Spleen (tissue), 11 donors: ENCODE results near the gene TNPO2. TPM values are rescaled to one million over a fixed set of nuclear protein-coding genes. Genes with fewer than 3 reads are reported as not detected.
A peak's percentile ranks its signal among the peaks of the same experiment; 100 is the strongest.

ENCODE experiments used
- DNase-seq: peaks from one replicate; pipeline ENCODE4 v3.0.0-alpha.2; 2020
- H3K27ac ChIP-seq, 8 donors: fragments of 200-600 bp; sonication (generic) in 7 of 8; 1 replicate in 4 of 8; 2 replicates in 4 of 8; pipeline versions ENCODE4 v1.5.0 to v1.8.0; 2016 to 2021; ENCODE audit warnings: inconsistent platforms in 4 of 8, mild to moderate bottlenecking in 4 of 8, moderate library complexity in 1 of 8
- H3K27me3 ChIP-seq, 7 donors: fragments of 200-600 bp; sonication (generic) in 6 of 7; replicated peaks in 1 of 7; 1 replicate in 4 of 7; 2 replicates in 3 of 7; pipeline versions ENCODE4 v1.5.0 to v1.8.0; 2016 to 2021; ENCODE audit warnings: inconsistent platforms in 3 of 7, mild to moderate bottlenecking in 1 of 7
- H3K36me3 ChIP-seq, 6 donors: fragments of 200-600 bp; sonication (generic) in 5 of 6; 1 replicate in 4 of 6; 2 replicates in 2 of 6; pipeline versions ENCODE4 v1.5.0 to v1.8.0; 2016 to 2021; ENCODE audit warnings: inconsistent platforms in 2 of 6
- H3K4me1 ChIP-seq, 6 donors: fragments of 200-600 bp; sonication (generic) in 5 of 6; 1 replicate in 3 of 6; 2 replicates in 3 of 6; pipeline versions ENCODE4 v1.5.0 to v1.8.0; 2016 to 2021; ENCODE audit warnings: inconsistent platforms in 3 of 6
- H3K4me3 ChIP-seq, 8 donors: fragments of 200-600 bp; sonication (generic) in 7 of 8; 1 replicate in 4 of 8; 2 replicates in 4 of 8; pipeline versions ENCODE4 v1.5.0 to v1.8.0; 2016 to 2021; ENCODE audit warnings: inconsistent platforms in 4 of 8, mild to moderate bottlenecking in 4 of 8, moderate library complexity in 2 of 8
- H3K9me3 ChIP-seq, 8 donors: fragments of 200-600 bp; sonication (generic) in 7 of 8; 1 replicate in 4 of 8; 2 replicates in 4 of 8; pipeline versions ENCODE4 v1.5.0 to v1.8.0; 2016 to 2021; ENCODE audit warnings: inconsistent platforms in 4 of 8
- POLR2A ChIP-seq, 3 donors: fragments of 450-650 bp; IDR thresholded peaks; one replicate each; pipeline ENCODE4 v1.5.1; 2017; ENCODE audit warnings: antibody characterized with exemption in 3 of 3, mild to moderate bottlenecking in 1 of 3
- POLR2AphosphoS5 ChIP-seq, 3 donors: sonication (generic); formaldehyde crosslinking; IDR thresholded peaks; one replicate each; pipeline ENCODE4 v1.5.1; 2017; ENCODE audit warnings: antibody characterized with exemption in 3 of 3
- WGBS, 5 donors: extraction: QIAGEN DNeasy Blood & Tissue Kit in 3 of 5; methylation state at CpG; one replicate each; pipeline versions ENCODE4 v1.1.5 to v1.1.7; 2013 to 2018; 5-methylcytosine and 5-hydroxymethylcytosine counted together
- intact Hi-C: fragments of 100-400 bp; cut with DNase I; formaldehyde crosslinking; loops from one replicate; pipeline ENCODE4 v1.15.0; 2023; ENCODE audit warnings: low total_unique reads
- polyA plus RNA-seq, 3 donors: library from polyadenylated mRNA; stranded (reverse); fragments of 200-250 nt; gene quantifications; one replicate each; pipeline ENCODE4 v1.2.1, GENCODE V29; 2013
- total RNA-seq, 7 donors: library from RNA; depleted of rRNA in 3 of 7; stranded (reverse); fragments of >200 nt in 3 of 7; fragmentation: NEBNext Ultra II Directional in 4 of 7; extraction: Animal tissue kit (Norgen Biotek cat#: 25700) in 4 of 7; gene quantifications; one replicate each; pipeline versions ENCODE4 v1.1.0 to v1.2.1, GENCODE V29; 2016 to 2021
- TF ChIP-seq, protein P1 (sequence below), 11 experiments: fragments of 200-600 bp in 7 of 11; fragments of 450-650 bp in 4 of 11; sonication (generic) in 4 of 11; IDR thresholded peaks in 8 of 11; conservative IDR thresholded peaks in 3 of 11; 1 replicate in 7 of 11; 2 replicates in 4 of 11; pipeline versions ENCODE4 v1.4.0 to v1.8.0; 2016 to 2021; ENCODE audit warnings: antibody characterized with exemption in 11 of 11, inconsistent platforms in 4 of 11, mild to moderate bottlenecking in 1 of 11
- donor health status: healthy with polysubstance abuse.
- donor health status: DM: no; HTN: no; CAD: no; lungs with moderate emphysema.
- donor health status: DM: no; HTN: no; CAD: no.
- donor health status: Bipolar disorder and iron deficiency.
- donor health status: healthy.
- donor health status: DM: no; HTN: no; CAD: no.
- donor health status: DM: yes; HTN: yes; CAD: no.

Gene TNPO2
- total and polyA plus RNA-seq, 10 donors, result 15.8 to 83.6 (median 50.6) TPM

DNA sequence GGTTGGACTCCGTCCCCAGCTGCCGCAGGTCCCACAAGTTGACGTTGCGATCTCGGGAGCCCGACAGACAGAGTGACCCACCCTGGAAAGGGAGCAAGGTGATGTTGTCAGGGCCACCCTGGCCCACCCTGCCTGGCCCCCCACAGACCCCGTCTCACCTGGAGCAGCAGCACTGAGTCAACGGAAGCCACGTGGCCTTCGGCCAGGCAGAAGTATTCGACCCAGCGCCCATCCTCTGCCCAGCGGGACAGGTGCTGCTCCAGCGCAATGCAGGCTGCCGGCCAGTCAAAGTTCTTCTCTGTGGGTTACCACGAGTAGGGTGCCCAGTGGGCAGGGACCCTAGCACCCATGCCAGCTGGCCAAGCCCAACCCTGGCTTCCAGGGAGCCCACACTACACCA lies 29.1 kb downstream of the TNPO2 start:
- no peak for DNase-seq
- peaks cover 0 to 12% (median 0%) of the 10 kb centered on the region in 6 donors for H3K36me3 ChIP-seq
- H3K27ac ChIP-seq, result no peak overlapping the region
- peaks cover 8 to 38% (median 22%) of the 10 kb centered on the region in 6 donors for H3K4me1 ChIP-seq
- intact Hi-C loops, result no loop called here
- TF ChIP-seq, protein P1, sequence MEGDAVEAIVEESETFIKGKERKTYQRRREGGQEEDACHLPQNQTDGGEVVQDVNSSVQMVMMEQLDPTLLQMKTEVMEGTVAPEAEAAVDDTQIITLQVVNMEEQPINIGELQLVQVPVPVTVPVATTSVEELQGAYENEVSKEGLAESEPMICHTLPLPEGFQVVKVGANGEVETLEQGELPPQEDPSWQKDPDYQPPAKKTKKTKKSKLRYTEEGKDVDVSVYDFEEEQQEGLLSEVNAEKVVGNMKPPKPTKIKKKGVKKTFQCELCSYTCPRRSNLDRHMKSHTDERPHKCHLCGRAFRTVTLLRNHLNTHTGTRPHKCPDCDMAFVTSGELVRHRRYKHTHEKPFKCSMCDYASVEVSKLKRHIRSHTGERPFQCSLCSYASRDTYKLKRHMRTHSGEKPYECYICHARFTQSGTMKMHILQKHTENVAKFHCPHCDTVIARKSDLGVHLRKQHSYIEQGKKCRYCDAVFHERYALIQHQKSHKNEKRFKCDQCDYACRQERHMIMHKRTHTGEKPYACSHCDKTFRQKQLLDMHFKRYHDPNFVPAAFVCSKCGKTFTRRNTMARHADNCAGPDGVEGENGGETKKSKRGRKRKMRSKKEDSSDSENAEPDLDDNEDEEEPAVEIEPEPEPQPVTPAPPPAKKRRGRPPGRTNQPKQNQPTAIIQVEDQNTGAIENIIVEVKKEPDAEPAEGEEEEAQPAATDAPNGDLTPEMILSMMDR (IDR thresholded peaks at IDR 0.05 in 8 of 11, conservative IDR thresholded peaks at IDR 0.05 in 3 of 11), result no peak
- TF ChIP-seq POLR2A (IDR thresholded peaks at IDR 0.05) (no peak), POLR2AphosphoS5 (IDR thresholded peaks at IDR 0.05) (no peak)
- no peaks in the 10 kb centered on the region for H3K27me3 ChIP-seq
- WGBS, 5 donors, result 89 to 95% (median 92%) methylated on average over 14 to 16 of the region's 16 CpGs
- H3K4me3 ChIP-seq, result no peak overlapping the region
- H3K9me3 ChIP-seq, result no peaks in the 10 kb centered on the region

DNA sequence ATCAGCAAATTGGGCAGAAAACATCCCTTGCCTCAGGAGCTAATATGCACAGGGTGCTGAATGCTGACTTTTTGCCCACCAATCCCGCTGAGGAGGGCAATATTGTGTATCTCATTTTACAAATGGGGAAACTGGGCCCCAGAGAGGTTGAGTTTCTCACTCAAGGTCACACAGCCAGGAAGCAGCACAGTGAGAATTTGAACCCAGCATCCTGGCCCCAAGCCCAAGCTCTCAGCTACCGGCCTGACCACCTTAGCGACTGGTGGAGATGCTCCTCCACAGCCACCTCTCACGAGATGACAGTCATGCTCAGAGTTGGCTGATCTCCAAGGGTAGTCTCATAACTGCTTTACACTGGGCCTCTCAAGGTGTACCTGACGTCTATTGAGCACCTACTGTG lies 30.8 kb downstream of the TNPO2 start:
- no peak for TF ChIP-seq POLR2AphosphoS5 (IDR thresholded peaks at IDR 0.05)
- TF ChIP-seq, protein P1 (IDR thresholded peaks at IDR 0.05 in 8 of 11, conservative IDR thresholded peaks at IDR 0.05 in 3 of 11), result no peak
- no peak for TF ChIP-seq POLR2A (IDR thresholded peaks at IDR 0.05)
- no peak overlapping the region for H3K27ac ChIP-seq
- DNase-seq, result no peak
- WGBS, 5 donors, result 88 to 92% (median 89%) methylated on average over 4 to 5 of the region's 5 CpGs
- no peak overlapping the region for H3K4me3 ChIP-seq
- intact Hi-C loops, result no loop called here
- no peaks in the 10 kb centered on the region for H3K27me3 ChIP-seq
- peaks cover 8 to 31% (median 22%) of the 10 kb centered on the region in 6 donors for H3K4me1 ChIP-seq
- no peaks in the 10 kb centered on the region for H3K9me3 ChIP-seq
- H3K36me3 ChIP-seq, result peaks cover 0 to 6% (median 0%) of the 10 kb centered on the region in 6 donors

DNA sequence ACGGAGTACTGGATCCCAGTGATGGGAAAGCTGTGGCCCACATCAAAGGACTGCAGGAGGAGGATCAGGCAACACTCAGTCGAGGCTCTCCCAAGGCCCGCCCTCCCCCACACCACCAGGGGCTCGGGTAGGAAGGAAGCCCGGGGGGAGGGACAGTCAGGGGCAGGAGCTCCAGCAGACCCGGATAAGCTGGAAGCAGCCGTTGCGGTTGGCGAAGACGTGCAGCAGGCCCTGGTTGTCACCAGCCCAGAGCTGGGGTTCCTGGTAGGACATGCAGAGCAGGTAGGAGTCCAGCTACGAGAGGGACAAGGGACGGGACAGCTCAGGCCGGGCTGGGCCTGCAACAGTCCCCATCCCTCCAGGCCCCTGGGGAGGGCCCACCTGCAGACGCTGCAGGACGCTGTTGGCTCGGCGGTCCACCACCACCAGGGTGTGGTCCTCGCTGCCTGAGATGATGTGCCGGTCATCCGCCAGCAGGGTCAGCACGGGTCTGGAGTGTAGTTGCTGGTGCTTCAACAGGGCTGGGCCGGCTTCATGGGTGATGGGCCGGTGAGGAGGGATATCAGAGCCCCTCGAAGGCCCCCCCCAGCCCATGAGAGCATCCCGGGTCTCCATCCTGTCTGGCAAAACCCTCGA lies 34.0 kb downstream of the TNPO2 start:
- 48 to 61% (median 56%) methylated on average over 11 to 26 of the region's 26 CpGs for WGBS, 5 donors
- no peaks in the 10 kb centered on the region for H3K27me3 ChIP-seq
- DNase-seq, result peak; percentile 66
- no peaks in the 10 kb centered on the region for H3K9me3 ChIP-seq
- H3K27ac ChIP-seq, result no peak overlapping the region
- TF ChIP-seq POLR2AphosphoS5 (IDR thresholded peaks at IDR 0.05) (no peak), POLR2A (IDR thresholded peaks at IDR 0.05) (no peak)
- TF ChIP-seq, protein P1 (IDR thresholded peaks at IDR 0.05 in 8 of 11, conservative IDR thresholded peaks at IDR 0.05 in 3 of 11), result no peak
- intact Hi-C loops, result no loop called here
- H3K36me3 ChIP-seq, result peaks cover 0 to 6% (median 0%) of the 10 kb centered on the region in 6 donors
- H3K4me1 ChIP-seq, result peaks cover 0 to under 1% (median 0%) of the 10 kb centered on the region in 6 donors
- H3K4me3 ChIP-seq, result no peak overlapping the region

DNA sequence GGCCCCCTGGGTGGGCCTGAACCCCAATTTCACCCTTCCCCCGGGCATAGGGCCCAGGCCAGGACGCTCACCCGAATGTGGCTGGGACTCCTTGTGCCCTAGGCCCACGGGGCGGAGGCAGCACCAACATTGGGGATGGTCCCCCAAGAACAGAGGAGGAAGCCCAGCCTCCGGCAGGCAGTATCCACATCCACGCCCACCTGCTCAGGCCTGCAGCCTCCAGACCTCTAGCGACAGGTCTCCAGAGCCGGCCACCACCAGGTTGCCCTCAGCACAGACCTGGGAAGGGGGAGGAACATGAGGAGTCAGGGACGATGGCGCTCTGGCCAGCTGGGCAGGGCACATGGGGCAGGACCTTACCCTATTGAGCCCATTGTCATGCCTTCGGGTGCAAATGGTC lies 34.7 kb downstream of the TNPO2 start:
- no peak overlapping the region for H3K27ac ChIP-seq
- TF ChIP-seq POLR2A (IDR thresholded peaks at IDR 0.05), result no peak
- TF ChIP-seq, protein P1 (IDR thresholded peaks at IDR 0.05 in 8 of 11, conservative IDR thresholded peaks at IDR 0.05 in 3 of 11), result no peak
- TF ChIP-seq POLR2AphosphoS5 (IDR thresholded peaks at IDR 0.05), result no peak
- no peaks in the 10 kb centered on the region for H3K9me3 ChIP-seq
- peaks cover 0 to 6% (median 0%) of the 10 kb centered on the region in 6 donors for H3K36me3 ChIP-seq
- intact Hi-C loops, result no loop called here
- peak; percentile 62 for DNase-seq
- H3K4me3 ChIP-seq, result no peak overlapping the region
- no peaks in the 10 kb centered on the region for H3K27me3 ChIP-seq
- 66 to 93% (median 82%) methylated on average over 11 to 12 of the region's 12 CpGs for WGBS, 5 donors
- no peaks in the 10 kb centered on the region for H3K4me1 ChIP-seq
